Loucy (cell line): ENCODE data around the gene LAMA5.

Experiments used
- H2AFZ ChIP-seq: fragments of 200-600 bp; sonication (generic); 2 replicates; pipeline ENCODE4 v1.6.0; 2016; ENCODE audit warnings: antibody characterized with exemption, mild to moderate bottlenecking, low read length, moderate library complexity
- H3F3A ChIP-seq: fragments of 200-600 bp; 2 replicates; pipeline ENCODE4 v1.6.0; 2016; ENCODE audit warnings: antibody characterized with exemption, low read depth, mild to moderate bottlenecking
- H3K27me3 ChIP-seq: fragments of 200-600 bp; sonication (generic); 2 replicates; pipeline ENCODE4 v1.6.1; 2014; ENCODE audit warnings: low read length, mild to moderate bottlenecking; ENCODE audit not compliant: insufficient read depth, poor library complexity, severe bottlenecking
- H3K36me3 ChIP-seq: fragments of 200-600 bp; sonication (generic); 2 replicates; pipeline ENCODE4 v1.6.1; 2016; ENCODE audit warnings: low read length; ENCODE audit not compliant: insufficient read depth
- H3K4me1 ChIP-seq: fragments of 200-600 bp; sonication (generic); 2 replicates; pipeline ENCODE4 v1.5.1; 2014; ENCODE audit warnings: low read length, mild to moderate bottlenecking; ENCODE audit not compliant: insufficient read depth, poor library complexity, severe bottlenecking
- H3K4me2 ChIP-seq: fragments of 200-600 bp; sonication (generic); 2 replicates; pipeline ENCODE4 v1.6.0; 2014; ENCODE audit warnings: antibody characterized with exemption, low read length, low read depth, mild to moderate bottlenecking; ENCODE audit not compliant: poor library complexity, severe bottlenecking
- H3K4me3 ChIP-seq: fragments of 200-600 bp; sonication (generic); 2 replicates; pipeline ENCODE4 v1.5.1; 2014; ENCODE audit warnings: low read length, mild to moderate bottlenecking, mixed read lengths; ENCODE audit not compliant: poor library complexity, severe bottlenecking
- H3K79me2 ChIP-seq: fragments of 200-600 bp; sonication (generic); 2 replicates; pipeline ENCODE4 v1.6.1; 2014; ENCODE audit warnings: low read length; ENCODE audit not compliant: insufficient read depth
- H3K9ac ChIP-seq: fragments of 200-600 bp; sonication (generic); 2 replicates; pipeline ENCODE4 v1.6.0; 2014; ENCODE audit warnings: mild to moderate bottlenecking, low read depth, low read length, moderate library complexity; ENCODE audit not compliant: poor library complexity, severe bottlenecking
- H3K9me2 ChIP-seq: fragments of 200-600 bp; sonication (generic); replicated peaks from 2 replicates; pipeline ENCODE4 v1.6.1; 2016; ENCODE audit warnings: low read depth, low read length, mixed read lengths
- H3K9me3 ChIP-seq: fragments of 200-600 bp; sonication (generic); 2 replicates; pipeline ENCODE4 v1.6.1; 2014; ENCODE audit warnings: mild to moderate bottlenecking, antibody characterized with exemption, low read length, low read depth; ENCODE audit not compliant: insufficient read depth
- H4K20me1 ChIP-seq: fragments of 200-600 bp; sonication (generic); 2 replicates; pipeline ENCODE4 v1.6.0; 2014; ENCODE audit warnings: antibody characterized with exemption, low read length, mild to moderate bottlenecking; ENCODE audit not compliant: insufficient read depth, poor library complexity, severe bottlenecking
- EZH2phosphoT487 ChIP-seq: fragments of 200-600 bp; IDR thresholded peaks from 2 replicates; pipeline ENCODE4 v1.6.1; 2018; ENCODE audit warnings: antibody characterized with exemption, mild to moderate bottlenecking, moderate library complexity, borderline replicate concordance
- TF ChIP-seq, protein P1 (sequence below): fragments of 200-600 bp; sonication (generic); conservative IDR thresholded peaks from 2 replicates; pipeline ENCODE4 v1.5.1; 2014; ENCODE audit warnings: mild to moderate bottlenecking, antibody characterized with exemption, low read length

LAMA5 gene

DNA sequence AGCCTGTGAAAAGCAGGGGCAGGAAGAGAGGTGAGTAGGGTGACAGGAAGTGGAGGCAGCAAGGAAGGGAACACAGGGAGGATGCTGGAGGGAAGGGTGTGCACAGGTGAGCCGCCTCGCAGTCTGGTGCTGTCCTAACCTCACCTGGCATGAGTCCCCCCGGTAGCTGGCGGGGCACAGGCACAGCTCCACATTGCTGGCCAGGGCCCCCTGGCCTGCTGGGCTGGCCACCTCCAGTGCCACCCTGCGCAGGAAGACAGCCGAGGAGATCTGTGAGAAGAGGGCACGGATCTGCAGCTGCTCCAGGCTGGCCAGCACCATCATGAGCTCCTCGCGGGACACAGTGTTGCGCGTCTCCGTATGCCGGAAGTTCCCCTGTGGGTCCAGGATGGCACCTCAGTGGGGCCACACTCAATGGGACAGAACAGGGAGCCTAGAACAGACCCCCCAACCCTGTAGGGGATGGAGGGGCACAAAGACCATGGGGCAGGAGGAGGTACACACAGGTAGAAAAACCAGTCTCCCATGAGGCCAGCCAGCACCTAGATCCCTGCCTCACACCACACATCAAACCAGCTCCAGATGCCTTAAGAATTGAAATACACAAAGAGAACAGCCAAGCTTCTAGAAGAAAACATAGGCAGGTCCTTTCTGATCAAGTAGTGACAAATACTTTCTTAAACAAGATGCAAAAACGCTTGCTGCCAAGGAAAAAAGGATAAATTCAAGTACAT, 41.8 kb downstream of the LAMA5 start:
- Histone ChIP-seq H3K4me3 (no peak overlapping the region), H3K27me3 (no peaks in the 10 kb centered on the region), H2AFZ (no peak overlapping the region), H3F3A (no peaks in the 10 kb centered on the region), H3K4me1 (no peaks in the 10 kb centered on the region), H3K79me2 (no peaks in the 10 kb centered on the region), H3K9me3 (no peaks in the 10 kb centered on the region), H4K20me1 (no peaks in the 10 kb centered on the region), H3K9me2 (no peaks in the 10 kb centered on the region), H3K9ac (no peak overlapping the region), H3K4me2 (no peak overlapping the region), H3K36me3 (no peaks in the 10 kb centered on the region)
- TF ChIP-seq EZH2phosphoT487, result no peak
- TF ChIP-seq, protein P1, sequence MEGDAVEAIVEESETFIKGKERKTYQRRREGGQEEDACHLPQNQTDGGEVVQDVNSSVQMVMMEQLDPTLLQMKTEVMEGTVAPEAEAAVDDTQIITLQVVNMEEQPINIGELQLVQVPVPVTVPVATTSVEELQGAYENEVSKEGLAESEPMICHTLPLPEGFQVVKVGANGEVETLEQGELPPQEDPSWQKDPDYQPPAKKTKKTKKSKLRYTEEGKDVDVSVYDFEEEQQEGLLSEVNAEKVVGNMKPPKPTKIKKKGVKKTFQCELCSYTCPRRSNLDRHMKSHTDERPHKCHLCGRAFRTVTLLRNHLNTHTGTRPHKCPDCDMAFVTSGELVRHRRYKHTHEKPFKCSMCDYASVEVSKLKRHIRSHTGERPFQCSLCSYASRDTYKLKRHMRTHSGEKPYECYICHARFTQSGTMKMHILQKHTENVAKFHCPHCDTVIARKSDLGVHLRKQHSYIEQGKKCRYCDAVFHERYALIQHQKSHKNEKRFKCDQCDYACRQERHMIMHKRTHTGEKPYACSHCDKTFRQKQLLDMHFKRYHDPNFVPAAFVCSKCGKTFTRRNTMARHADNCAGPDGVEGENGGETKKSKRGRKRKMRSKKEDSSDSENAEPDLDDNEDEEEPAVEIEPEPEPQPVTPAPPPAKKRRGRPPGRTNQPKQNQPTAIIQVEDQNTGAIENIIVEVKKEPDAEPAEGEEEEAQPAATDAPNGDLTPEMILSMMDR, result no peak

- H3K36me3 ChIP-seq, result no peaks in the 10 kb centered on the region
- H3K4me3 ChIP-seq, result no peak overlapping the region
- H3F3A ChIP-seq, result no peaks in the 10 kb centered on the region
- no peaks in the 10 kb centered on the region for H3K79me2 ChIP-seq
- H3K27me3 ChIP-seq, result no peaks in the 10 kb centered on the region
- no peak overlapping the region for H3K9ac ChIP-seq
- TF ChIP-seq, protein P1, result no peak
- TF ChIP-seq EZH2phosphoT487, result no peak
- no peaks in the 10 kb centered on the region for H4K20me1 ChIP-seq
- no peaks in the 10 kb centered on the region for H3K9me3 ChIP-seq
- no peaks in the 10 kb centered on the region for H3K4me1 ChIP-seq
- H3K9me2 ChIP-seq, result no peaks in the 10 kb centered on the region
- no peak overlapping the region for H2AFZ ChIP-seq
- no peak overlapping the region for H3K4me2 ChIP-seq
Measured at GRCh38 chr20:62323980-62324906, 42.9 kb downstream of the LAMA5 start.

- Histone ChIP-seq H3K9me2 (no peaks in the 10 kb centered on the region), H3K4me1 (no peaks in the 10 kb centered on the region), H3K27me3 (no peaks in the 10 kb centered on the region), H3K4me3 (no peak overlapping the region), H2AFZ (no peak overlapping the region), H3K4me2 (no peak overlapping the region), H3K36me3 (no peaks in the 10 kb centered on the region), H4K20me1 (no peaks in the 10 kb centered on the region), H3F3A (no peaks in the 10 kb centered on the region), H3K9ac (no peak overlapping the region), H3K9me3 (no peaks in the 10 kb centered on the region), H3K79me2 (no peaks in the 10 kb centered on the region)
- TF ChIP-seq EZH2phosphoT487, result no peak
- TF ChIP-seq, protein P1, result no peak
Measured at GRCh38 chr20:62323146-62323979, 43.7 kb downstream of the LAMA5 start.
